ENCODE results near the gene AQP2. TPM values are rescaled to one million over a fixed set of nuclear protein-coding genes. Genes with fewer than 3 reads are reported as not detected.
"Not testable (repeated sequence)": the region's sequence is repeated elsewhere in the genome, so short reads cannot be mapped to it uniquely, and the experiment has no call there.

The AQP2 gene
- total RNA-seq, 2 experiments from 2014 or later = not detected

GRCh38 chr12:49984476-49985359 lies 34.2 kb downstream of the AQP2 start:
- Histone ChIP-seq H3K4me1 (ENCODE audit: insufficient read depth, low read length) (no peaks in the 10 kb centered on the region), H3K36me3 (ENCODE audit: insufficient read depth, low read length) (peaks cover 4% of the 10 kb centered on the region), H3K9me3 (ENCODE audit: control insufficient read depth in 1 of 2, insufficient read depth in 1 of 2, low read length in 2 of 2) (no peaks in the 10 kb centered on the region), H3K27me3 (ENCODE audit: control insufficient read depth in 1 of 2, insufficient read depth in 2 of 2, low read length in 2 of 2) (no peaks in the 10 kb centered on the region), H3K27ac (ENCODE audit: low read depth in 1 of 2, low read length in 2 of 2) (no peak overlapping the region), H3K4me3 (ENCODE audit: low read length) (no peak overlapping the region)
- no peak for DNase-seq
- intact Hi-C loops (cut with DNase I, micrococcal nuclease) = no loop called here
- no peak for ATAC-seq (ENCODE audit: poor library complexity)
- POLR2A ChIA-PET = no interaction called here
- CTCF ChIA-PET = interaction anchor here (0.5 to 2.2 kb wide), 3 partner anchors 17 to 889 kb away, joined by 3 to 14 read pairs (median 9); no protein-coding TSS in a partner anchor
- Mint-ChIP-seq H3K36me3 (ENCODE audit: low read depth) (peaks cover 4% of the 10 kb centered on the region), H3K27me3 (no peaks in the 10 kb centered on the region), H3K4me1 (ENCODE audit: low read depth) (no peaks in the 10 kb centered on the region), H3K9me3 (no peaks in the 10 kb centered on the region), H3K27ac (no peak overlapping the region), H3K4me3 (no peak overlapping the region)
- TF ChIP-seq CTCF (IDR thresholded peaks at IDR 0.05) = no peak

- H3K9me3 Mint-ChIP-seq = no peaks in the 10 kb centered on the region
- ChIA-PET POLR2A (no interaction called here), CTCF (interaction anchor here (2.2 kb wide), 1 partner anchor 19 kb away, joined by 9 read pairs; no protein-coding TSS in a partner anchor)
- DNase-seq (no peak), ATAC-seq (ENCODE audit: poor library complexity) (no peak)
- H3K27me3 ChIP-seq (ENCODE audit: control insufficient read depth in 1 of 2, insufficient read depth in 2 of 2, low read length in 2 of 2) = no peaks in the 10 kb centered on the region
- no peak for TF ChIP-seq CTCF (IDR thresholded peaks at IDR 0.05)
- no peaks in the 10 kb centered on the region for H3K9me3 ChIP-seq (ENCODE audit: control insufficient read depth in 1 of 2, insufficient read depth in 1 of 2, low read length in 2 of 2)
- no peak overlapping the region for H3K27ac Mint-ChIP-seq
- intact Hi-C loops (cut with DNase I, micrococcal nuclease) = no loop called here
- H3K27me3 Mint-ChIP-seq = no peaks in the 10 kb centered on the region
- H3K4me1 Mint-ChIP-seq (ENCODE audit: low read depth) = no peaks in the 10 kb centered on the region
- no peak overlapping the region for H3K4me3 ChIP-seq (ENCODE audit: low read length)
- peaks cover 14% of the 10 kb centered on the region for H3K36me3 Mint-ChIP-seq (ENCODE audit: low read depth)
- no peak overlapping the region for H3K27ac ChIP-seq (ENCODE audit: low read depth in 1 of 2, low read length in 2 of 2)
- H3K4me3 Mint-ChIP-seq = no peak overlapping the region
- peaks cover 14% of the 10 kb centered on the region for H3K36me3 ChIP-seq (ENCODE audit: insufficient read depth, low read length)
- H3K4me1 ChIP-seq (ENCODE audit: insufficient read depth, low read length) = no peaks in the 10 kb centered on the region
These were observed 35.4 kb downstream of the AQP2 start for GRCh38 chr12:49985981-49986380.

- DNase-seq; ATAC-seq (ENCODE audit: poor library complexity); H3K4me3 Mint-ChIP-seq; H3K27me3 ChIP-seq (ENCODE audit: control insufficient read depth in 1 of 2, insufficient read depth in 2 of 2, low read length in 2 of 2); H3K27me3 Mint-ChIP-seq; H3K27ac ChIP-seq (ENCODE audit: low read depth in 1 of 2, low read length in 2 of 2); H3K9me3 ChIP-seq (ENCODE audit: control insufficient read depth in 1 of 2, insufficient read depth in 1 of 2, low read length in 2 of 2); H3K4me3 ChIP-seq (ENCODE audit: low read length); H3K27ac Mint-ChIP-seq; POLR2A ChIA-PET; H3K9me3 Mint-ChIP-seq; intact Hi-C loops (cut with DNase I, micrococcal nuclease); H3K4me1 ChIP-seq (ENCODE audit: insufficient read depth, low read length); H3K4me1 Mint-ChIP-seq (ENCODE audit: low read depth): not testable (repeated sequence)
- peaks cover 14% of the 10 kb centered on the region for H3K36me3 Mint-ChIP-seq (ENCODE audit: low read depth)
- CTCF ChIA-PET = interaction anchor here (2.2 kb wide), 1 partner anchor 19 kb away, joined by 9 read pairs; no protein-coding TSS in a partner anchor
- H3K36me3 ChIP-seq (ENCODE audit: insufficient read depth, low read length) = peaks cover 14% of the 10 kb centered on the region
These were observed 35.9 kb downstream of the AQP2 start for GRCh38 chr12:49986476-49986875.

All from CD4-positive, alpha-beta T cell (primary cell).